ENCODE results near the gene CHAC1.
"Not testable (repeated sequence)": the region's sequence is repeated elsewhere in the genome, so short reads cannot be mapped to it uniquely, and the experiment has no call there.

The CHAC1 gene

GRCh38 chr15:40951764-40952163, 1.5 kb upstream of the CHAC1 start:
- TF ChIP-seq CTCF (IDR thresholded peaks at IDR 0.05; ENCODE audit: low read length) (no peak), EZH2 (IDR thresholded peaks at IDR 0.05; ENCODE audit: borderline replicate concordance, low read length) (no peak)
- Histone ChIP-seq H3K4me1 (ENCODE audit: insufficient read depth, low read length, severe bottlenecking) (peaks cover 20% of the 10 kb centered on the region), H3K9ac (ENCODE audit: low read length) (no peak overlapping the region), H3K27ac (ENCODE audit: low read depth, low read length, poor library complexity, severe bottlenecking) (no peak overlapping the region), H3K79me2 (ENCODE audit: insufficient read depth, low read length) (no peaks in the 10 kb centered on the region), H3K9me2 (ENCODE audit: low read depth, low read length) (no peaks in the 10 kb centered on the region), H3F3A (ENCODE audit: insufficient read depth, low read length) (no peaks in the 10 kb centered on the region), H3K4me2 (ENCODE audit: low read length) (peak overlapping the region; percentile 79; the same call in 1 of the 2 replicates), H2AFZ (ENCODE audit: low read length) (no peak overlapping the region), H3K4me3 (ENCODE audit: low read depth, low read length, poor library complexity, severe bottlenecking) (no peak overlapping the region), H3K9me3 (ENCODE audit: low read length) (no peaks in the 10 kb centered on the region), H4K20me1 (ENCODE audit: insufficient read depth, low read length) (no peaks in the 10 kb centered on the region), H3K27me3 (ENCODE audit: insufficient read depth, low read length) (no peaks in the 10 kb centered on the region), H3K36me3 (ENCODE audit: insufficient read depth, low read length) (no peaks in the 10 kb centered on the region; the same call in 1 of the 2 replicates)

- Histone ChIP-seq H3K9ac (ENCODE audit: low read length) (peak overlapping the region; percentile 71), H3K36me3 (ENCODE audit: insufficient read depth, low read length) (no peaks in the 10 kb centered on the region; the same call in 1 of the 2 replicates), H3K4me3 (ENCODE audit: low read depth, low read length, poor library complexity, severe bottlenecking) (peak overlapping the region; percentile 67), H3K4me1 (ENCODE audit: insufficient read depth, low read length, severe bottlenecking) (peaks cover 20% of the 10 kb centered on the region), H4K20me1 (ENCODE audit: insufficient read depth, low read length) (no peaks in the 10 kb centered on the region), H3K9me3 (ENCODE audit: low read length) (no peaks in the 10 kb centered on the region), H3K27me3 (ENCODE audit: insufficient read depth, low read length) (no peaks in the 10 kb centered on the region), H3K79me2 (ENCODE audit: insufficient read depth, low read length) (no peaks in the 10 kb centered on the region), H2AFZ (ENCODE audit: low read length) (no peak overlapping the region), H3K27ac (ENCODE audit: low read depth, low read length, poor library complexity, severe bottlenecking) (no peak overlapping the region), H3F3A (ENCODE audit: insufficient read depth, low read length) (no peaks in the 10 kb centered on the region), H3K9me2 (ENCODE audit: low read depth, low read length) (no peaks in the 10 kb centered on the region), H3K4me2 (ENCODE audit: low read length) (peak overlapping the region; percentile 79)
- no peak for TF ChIP-seq EZH2 (IDR thresholded peaks at IDR 0.05; ENCODE audit: borderline replicate concordance, low read length)
- no peak for TF ChIP-seq CTCF (IDR thresholded peaks at IDR 0.05; ENCODE audit: low read length)
Observed at GRCh38 chr15:40952301-40952900, 870 bp upstream of the CHAC1 start.

GRCh38 chr15:40953713-40954074, 423 bp downstream of the CHAC1 start:
- H3K4me1 ChIP-seq (ENCODE audit: insufficient read depth, low read length, severe bottlenecking) = peaks cover 20% of the 10 kb centered on the region

GRCh38 chr15:40954158-40954848, 1.0 kb downstream of the CHAC1 start:
- H3K27ac ChIP-seq (ENCODE audit: low read depth, low read length, poor library complexity, severe bottlenecking); H3K9me2 ChIP-seq (ENCODE audit: low read depth, low read length); H3K79me2 ChIP-seq (ENCODE audit: insufficient read depth, low read length); H3F3A ChIP-seq (ENCODE audit: insufficient read depth, low read length); H3K36me3 ChIP-seq (ENCODE audit: insufficient read depth, low read length); H3K9me3 ChIP-seq (ENCODE audit: low read length); H4K20me1 ChIP-seq (ENCODE audit: insufficient read depth, low read length); H3K27me3 ChIP-seq (ENCODE audit: insufficient read depth, low read length); H2AFZ ChIP-seq (ENCODE audit: low read length): not testable (repeated sequence)
- H3K4me3 ChIP-seq (ENCODE audit: low read depth, low read length, poor library complexity, severe bottlenecking) = peak overlapping the region; percentile 67
- peaks cover 20% of the 10 kb centered on the region for H3K4me1 ChIP-seq (ENCODE audit: insufficient read depth, low read length, severe bottlenecking)
- peak overlapping the region; percentile 63 for H3K9ac ChIP-seq (ENCODE audit: low read length)
- peak overlapping the region; percentile 79 for H3K4me2 ChIP-seq (ENCODE audit: low read length)

More at GRCh38 chr15:40953713-40954074, 423 bp downstream of the CHAC1 start:
- no peaks in the 10 kb centered on the region for H3K27me3 ChIP-seq (ENCODE audit: insufficient read depth, low read length)
- H3F3A ChIP-seq (ENCODE audit: insufficient read depth, low read length) = no peaks in the 10 kb centered on the region
- H3K36me3 ChIP-seq (ENCODE audit: insufficient read depth, low read length) = no peaks in the 10 kb centered on the region; the same call in 1 of the 2 replicates
- no peaks in the 10 kb centered on the region for H3K9me2 ChIP-seq (ENCODE audit: low read depth, low read length)
- H4K20me1 ChIP-seq (ENCODE audit: insufficient read depth, low read length) = no peaks in the 10 kb centered on the region
- H3K9me3 ChIP-seq (ENCODE audit: low read length) = no peaks in the 10 kb centered on the region
- peak overlapping the region; percentile 63 for H3K9ac ChIP-seq (ENCODE audit: low read length)
- peak overlapping the region; percentile 67 for H3K4me3 ChIP-seq (ENCODE audit: low read depth, low read length, poor library complexity, severe bottlenecking)
- H3K79me2 ChIP-seq (ENCODE audit: insufficient read depth, low read length) = no peaks in the 10 kb centered on the region
- H2AFZ ChIP-seq (ENCODE audit: low read length) = no peak overlapping the region
- TF ChIP-seq EZH2 (IDR thresholded peaks at IDR 0.05; ENCODE audit: borderline replicate concordance, low read length) (no peak), CTCF (IDR thresholded peaks at IDR 0.05; ENCODE audit: low read length) (no peak)
- H3K4me2 ChIP-seq (ENCODE audit: low read length) = peak overlapping the region; percentile 79
- H3K27ac ChIP-seq (ENCODE audit: low read depth, low read length, poor library complexity, severe bottlenecking) = no peak overlapping the region
